Measurements from ENCODE around the gene FES. TPM values are rescaled to one million over a fixed set of nuclear protein-coding genes. Genes with fewer than 3 reads are reported as not detected.

FES gene
- total and polyA plus RNA-seq, 5 donors from 2014 or later: 0.13 to 3.8 (median 0.13) TPM; not detected in 2

GRCh38 chr15:90941038-90941437, 56.7 kb downstream of the FES start:
- H3K36me3 ChIP-seq (ENCODE audit: control insufficient read depth, insufficient read depth, low read length): peaks cover 64% of the 10 kb centered on the region
- no peaks in the 10 kb centered on the region for H3K9me3 Mint-ChIP-seq
- peaks cover 7% of the 10 kb centered on the region for H3K4me1 ChIP-seq (ENCODE audit: control insufficient read depth, insufficient read depth, low read length, poor library complexity, severe bottlenecking)
- no peaks in the 10 kb centered on the region for H3K27me3 Mint-ChIP-seq
- H3K9me3 ChIP-seq (ENCODE audit: control insufficient read depth in 2 of 2, low read length in 2 of 2): no peaks in the 10 kb centered on the region
- no peak overlapping the region for H3K27ac ChIP-seq (ENCODE audit: insufficient read depth, low read length, poor library complexity, severe bottlenecking)
- no peak for ATAC-seq (ENCODE audit: low read depth in 2 of 2)
- peaks cover 0 to 10% (median 9%) of the 10 kb centered on the region in 4 donors for H3K4me1 Mint-ChIP-seq
- no peak for DNase-seq
- no peaks in the 10 kb centered on the region for H3K27me3 ChIP-seq (ENCODE audit: control insufficient read depth, insufficient read depth, low read length)
- peaks cover 34% of the 10 kb centered on the region for H3K36me3 Mint-ChIP-seq
- H3K4me3 ChIP-seq (ENCODE audit: low read depth, low read length): no peak overlapping the region
- H3K4me3 Mint-ChIP-seq: peak overlapping the region in 1 of 4 donors; percentile 78
- H3K27ac Mint-ChIP-seq: peak overlapping the region in 1 of 3 donors; percentile 65

- no peaks in the 10 kb centered on the region for H3K4me1 Mint-ChIP-seq
- H3K27ac Mint-ChIP-seq: no peak overlapping the region
- ATAC-seq (ENCODE audit: low read depth in 2 of 2): no peak
- Histone ChIP-seq H3K4me1 (ENCODE audit: control insufficient read depth, insufficient read depth, low read length, poor library complexity, severe bottlenecking) (no peaks in the 10 kb centered on the region), H3K36me3 (ENCODE audit: control insufficient read depth, insufficient read depth, low read length) (peaks cover 75% of the 10 kb centered on the region), H3K27me3 (ENCODE audit: control insufficient read depth, insufficient read depth, low read length) (no peaks in the 10 kb centered on the region), H3K27ac (ENCODE audit: insufficient read depth, low read length, poor library complexity, severe bottlenecking) (no peak overlapping the region), H3K9me3 (ENCODE audit: control insufficient read depth in 2 of 2, low read length in 2 of 2) (no peaks in the 10 kb centered on the region), H3K4me3 (ENCODE audit: low read depth, low read length) (no peak overlapping the region)
- peaks cover 26% of the 10 kb centered on the region for H3K36me3 Mint-ChIP-seq
- peak overlapping the region in 1 of 4 donors; percentile 69 for H3K4me3 Mint-ChIP-seq
- no peak for DNase-seq
- no peaks in the 10 kb centered on the region for H3K27me3 Mint-ChIP-seq
- no peaks in the 10 kb centered on the region for H3K9me3 Mint-ChIP-seq
These were observed 58.2 kb downstream of the FES start for GRCh38 chr15:90942354-90943120.

- Mint-ChIP-seq H3K27me3 (no peaks in the 10 kb centered on the region), H3K9me3 (no peaks in the 10 kb centered on the region), H3K4me1 (no peaks in the 10 kb centered on the region), H3K4me3 (no peak overlapping the region), H3K36me3 (peaks cover 27% of the 10 kb centered on the region), H3K27ac (no peak overlapping the region)
- Histone ChIP-seq H3K4me3 (ENCODE audit: low read depth, low read length) (no peak overlapping the region), H3K4me1 (ENCODE audit: control insufficient read depth, insufficient read depth, low read length, poor library complexity, severe bottlenecking) (no peaks in the 10 kb centered on the region), H3K27ac (ENCODE audit: insufficient read depth, low read length, poor library complexity, severe bottlenecking) (no peak overlapping the region), H3K36me3 (ENCODE audit: control insufficient read depth, insufficient read depth, low read length) (peaks cover 81% of the 10 kb centered on the region), H3K27me3 (ENCODE audit: control insufficient read depth, insufficient read depth, low read length) (no peaks in the 10 kb centered on the region), H3K9me3 (ENCODE audit: control insufficient read depth in 2 of 2, low read length in 2 of 2) (no peaks in the 10 kb centered on the region)
- ATAC-seq (ENCODE audit: low read depth in 2 of 2): no peak
- no peak for DNase-seq
These were observed 60.8 kb downstream of the FES start for GRCh38 chr15:90945091-90945490.

Other genes starting within 250 kb of the FES start
- 12.0 TPM for gene BLM, start 167.2 kb upstream of the FES start, total RNA-seq
- 1 to 10 TPM; 6.3 to 7.8 (median 6.7) TPM for gene BLM, start 167.2 kb upstream of the FES start, polyA plus RNA-seq
- 62.5 TPM for gene FURIN, start 15.9 kb upstream of the FES start, total RNA-seq
- gene FURIN, start 15.9 kb upstream of the FES start, polyA plus RNA-seq: 1 to 10 TPM; 2.9 to 8.6 (median 5.7) TPM
- gene MAN2A2, start 18.8 kb downstream of the FES start, total RNA-seq: 120 TPM
- 1 to 10 TPM; 3.8 to 6.6 (median 5.7) TPM for gene MAN2A2, start 18.8 kb downstream of the FES start, polyA plus RNA-seq
- gene HDDC3, start 48.0 kb downstream of the FES start, total RNA-seq: 15.6 TPM
- 10 to 100 TPM; 24.4 to 36.2 (median 33.3) TPM for gene HDDC3, start 48.0 kb downstream of the FES start, polyA plus RNA-seq
- 48.3 TPM for gene UNC45A, start 50.8 kb downstream of the FES start, total RNA-seq
- 10 to 100 TPM; 45.4 to 65.9 (median 59.3) TPM for gene UNC45A, start 50.8 kb downstream of the FES start, polyA plus RNA-seq
- gene RCCD1, start 70.4 kb downstream of the FES start, total RNA-seq: 6.2 TPM
- 1 to 10 TPM; 2.2 to 4.2 (median 3.3) TPM for gene RCCD1, start 70.4 kb downstream of the FES start, polyA plus RNA-seq
- 63.8 TPM for gene PRC1, start 110.0 kb downstream of the FES start, total RNA-seq
- gene PRC1, start 110.0 kb downstream of the FES start, polyA plus RNA-seq: 10 to 100 TPM in 1 of 4 donors, 1 to 10 TPM in 3; 2.7 to 10.9 (median 7.5) TPM
- gene VPS33B, start 138.1 kb downstream of the FES start, total RNA-seq: 22.2 TPM
- 10 to 100 TPM in 1 of 4 donors, 1 to 10 TPM in 3; 5.5 to 13.1 (median 8.5) TPM for gene VPS33B, start 138.1 kb downstream of the FES start, polyA plus RNA-seq
- gene SV2B, start 215.8 kb downstream of the FES start, total RNA-seq: not detected
- gene SV2B, start 215.8 kb downstream of the FES start, polyA plus RNA-seq: under 1 TPM in 1 of 4 donors, not detected in 3; 0.06 TPM